HCT116 (cell line): Measurements from ENCODE around the gene PTPN2. TPM values are rescaled to one million over a fixed set of nuclear protein-coding genes. Genes with fewer than 3 reads are reported as not detected.

Source experiments
- ATAC-seq: fragments of 200-7000 bp; cut with Tn5 transposase; 2 replicates; pipeline ENCODE4 v1.9.1; 2020; ENCODE audit warnings: mild to moderate bottlenecking, moderate library complexity
- BruUV-seq: library from RNA; stranded (reverse); fragments of 400-500 nt; replicated peaks from 2 replicates; lab custom pipeline; 2021; lab: Mats Ljungman, UMichigan
- CTCF ChIA-PET: fragments of 300-600 bp; sonication (Branson Sonifier 250); formaldehyde crosslinking; loops from one replicate; lab custom pipeline; 2021; ENCODE audit warnings: antibody characterized with exemption; lab: Charles Lee
- POLR2A ChIA-PET: fragments of 300-600, 350-600 bp; sonication (Branson Sonifier 250); formaldehyde crosslinking; loops from one replicate; lab custom pipeline; 2021; ENCODE audit warnings: antibody characterized with exemption; lab: Charles Lee
- RAD21 ChIA-PET, 2 experiments: fragments of 300-600 bp; sonication (Branson Sonifier 250); formaldehyde crosslinking; loops; one replicate each; lab custom pipeline; 2023; ENCODE audit warnings: low total read pairs in 2 of 2; ENCODE audit not compliant: uncharacterized antibody in 2 of 2, unreplicated experiment in 2 of 2, low non-redundant PET in 1 of 2; lab: Charles Lee
- DNase-seq: peaks from one replicate; pipeline ENCODE4 v3.0.0-alpha.2; 2010; ENCODE audit warnings: low read depth, low spot score
- H2AFZ ChIP-seq: fragments of 200-600 bp; shearing (Covaris generic), sonication (generic); 2 replicates; pipeline ENCODE4 v1.6.1; 2017; ENCODE audit warnings: low read depth, mixed run types, mixed read lengths, antibody characterized with exemption, low read length; ENCODE audit not compliant: poor library complexity, severe bottlenecking
- H3K27ac ChIP-seq: 2 replicates; pipeline ENCODE4 v1.5.1; 2012; ENCODE audit warnings: low read depth, low read length
- H3K27me3 ChIP-seq: fragments of 200-600 bp; sonication (generic); 2 replicates; pipeline ENCODE4 v1.6.1; 2016; ENCODE audit warnings: mixed run types, low read length, mixed read lengths; ENCODE audit not compliant: insufficient read depth
- H3K36me3 ChIP-seq, 2 experiments: fragments of 200-500 bp in 1 of 2; fragments of 200-600 bp in 1 of 2; sonication (Bioruptor generic) in 1 of 2; sonication (generic) in 1 of 2; 2 replicates each; pipeline versions ENCODE4 v1.5.1 to v1.6.1; 2014 to 2016; ENCODE audit warnings: low read length in 2 of 2, inconsistent platforms in 1 of 2, mixed read lengths in 1 of 2, mixed run types in 1 of 2; ENCODE audit not compliant: insufficient read depth in 2 of 2, control insufficient read depth in 1 of 2
- H3K4me1 ChIP-seq, 2 experiments: fragments of 200-600 bp in 1 of 2; sonication (generic) in 1 of 2; 2 replicates each; pipeline versions ENCODE4 v1.5.1 to v1.6.1; 2012 to 2017; ENCODE audit warnings: low read length in 2 of 2, inconsistent platforms in 1 of 2, mild to moderate bottlenecking in 1 of 2, mixed read lengths in 1 of 2, mixed run types in 1 of 2, moderate library complexity in 1 of 2; ENCODE audit not compliant: insufficient read depth in 2 of 2, control insufficient read depth in 1 of 2
- H3K4me2 ChIP-seq: fragments of 200-600 bp; sonication (generic); 2 replicates; pipeline ENCODE4 v1.6.1; 2017; ENCODE audit warnings: mixed run types, low read length, mixed read lengths
- H3K4me3 ChIP-seq, 2 experiments: fragments of 200-600 bp in 1 of 2; sonication (generic) in 1 of 2; replicated peaks in 1 of 2; 2 replicates each; pipeline ENCODE4 v1.5.1; 2011 to 2016; ENCODE audit warnings: low read length in 2 of 2, control low read depth in 1 of 2, low read depth in 1 of 2, mild to moderate bottlenecking in 1 of 2, mixed read lengths in 1 of 2, mixed run types in 1 of 2
- H3K79me2 ChIP-seq: fragments of 200-600 bp; sonication (generic); 2 replicates; pipeline ENCODE4 v1.6.1; 2017; ENCODE audit warnings: mild to moderate bottlenecking, mixed run types, low read length, moderate library complexity, mixed read lengths; ENCODE audit not compliant: insufficient read depth
- H3K9ac ChIP-seq: fragments of 200-600 bp; sonication (generic); 2 replicates; pipeline ENCODE4 v1.6.1; 2016; ENCODE audit warnings: low read length, mixed read lengths
- H3K9me2 ChIP-seq: fragments of 200-600 bp; sonication (generic), shearing (Covaris generic); 2 replicates; pipeline ENCODE4 v1.6.1; 2017; ENCODE audit warnings: mixed run types, mild to moderate bottlenecking, moderate library complexity; ENCODE audit not compliant: insufficient read depth
- H3K9me3 ChIP-seq, 2 experiments: fragments of 200-500 bp in 1 of 2; fragments of 200-600 bp in 1 of 2; sonication (Bioruptor generic) in 1 of 2; sonication (generic) in 1 of 2; 2 replicates each; pipeline ENCODE4 v1.6.1; 2014 to 2017; ENCODE audit warnings: low read length in 2 of 2, mixed read lengths in 2 of 2, inconsistent platforms in 1 of 2, low read depth in 1 of 2, mild to moderate bottlenecking in 1 of 2, mixed run types in 1 of 2, moderate library complexity in 1 of 2; ENCODE audit not compliant: control insufficient read depth in 1 of 2, insufficient read depth in 1 of 2
- H4K20me1 ChIP-seq: fragments of 200-600 bp; sonication (generic), shearing (Covaris generic); 2 replicates; pipeline ENCODE4 v1.6.1; 2017; ENCODE audit warnings: mixed run types, mild to moderate bottlenecking, moderate library complexity; ENCODE audit not compliant: insufficient read depth
- CTCF ChIP-seq, 3 experiments: fragments of 200-600 bp in 1 of 3; sonication (generic) in 1 of 3; IDR thresholded peaks in 2 of 3; conservative IDR thresholded peaks in 1 of 3; 2 replicates each; pipeline ENCODE4 v1.5.1; 2012 to 2017; ENCODE audit warnings: low read depth in 2 of 3, low read length in 2 of 3, antibody characterized with exemption in 1 of 3, borderline replicate concordance in 1 of 3, control low read depth in 1 of 3, mild to moderate bottlenecking in 1 of 3, mixed read lengths in 1 of 3, mixed run types in 1 of 3, moderate library complexity in 1 of 3; ENCODE audit not compliant: insufficient read depth in 1 of 3
- ELF1 ChIP-seq: IDR thresholded peaks from 2 replicates; pipeline ENCODE4 v1.6.1; 2012; ENCODE audit warnings: low read depth, borderline replicate concordance
- MAX ChIP-seq: IDR thresholded peaks from 2 replicates; pipeline ENCODE4 v1.6.1; 2012
- POLR2A ChIP-seq: IDR thresholded peaks from 2 replicates; pipeline ENCODE4 v1.7.0; 2011; ENCODE audit warnings: borderline replicate concordance; ENCODE audit not compliant: insufficient read depth, insufficient read length; ENCODE audit errors: extremely low read depth
- REST ChIP-seq: IDR thresholded peaks from 2 replicates; pipeline ENCODE4 v1.6.1; 2012; ENCODE audit warnings: low read depth
- SP1 ChIP-seq: IDR thresholded peaks from 2 replicates; pipeline ENCODE4 v1.6.1; 2012; ENCODE audit warnings: low read depth
- SRF ChIP-seq: IDR thresholded peaks from 2 replicates; pipeline ENCODE4 v1.6.1; 2012; ENCODE audit warnings: low read depth
- ZNF274 ChIP-seq: fragments of 200-500 bp; sonication (Bioruptor generic); IDR thresholded peaks from 2 replicates; pipeline ENCODE4 v1.6.1; 2014; ENCODE audit warnings: mild to moderate bottlenecking, low read depth, low read length, inconsistent platforms
- intact Hi-C: fragments of 100-400 bp; cut with micrococcal nuclease; formaldehyde crosslinking; loops from 2 replicates; pipeline ENCODE4 v1.10.0; 2022
- total RNA-seq: library from RNA; stranded (reverse); gene quantifications from one replicate; pipeline ENCODE4 v1.2.1, GENCODE V29; 2021; ENCODE audit not compliant: unreplicated experiment
- TF ChIP-seq, protein P1 (sequence below): IDR thresholded peaks from 2 replicates; pipeline ENCODE4 v1.6.1; 2012

Gene PTPN2
- total RNA-seq, 1 experiment from 2014 or later = 50.3 TPM

DNA sequence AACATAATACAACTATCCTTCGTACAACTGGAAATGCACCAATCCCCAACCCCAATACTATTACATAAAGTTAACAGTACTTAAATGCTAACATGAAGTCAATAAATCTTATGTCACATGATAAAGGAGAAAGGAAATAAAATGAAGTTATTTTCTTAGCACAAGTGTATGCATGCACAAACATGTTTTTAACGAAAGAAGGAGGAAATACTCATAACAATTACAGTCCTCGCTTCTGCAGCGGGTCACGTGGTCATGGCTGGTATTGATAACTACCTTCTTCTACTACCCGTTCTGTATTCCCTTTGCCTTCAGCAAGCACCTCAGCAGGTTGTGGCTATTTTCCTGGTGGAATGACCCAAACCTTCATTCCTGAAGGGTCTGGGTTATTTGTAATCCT is 129.5 kb downstream of the PTPN2 start:
- intact Hi-C loops = no loop called here
- Histone ChIP-seq H4K20me1 (no peaks in the 10 kb centered on the region), H3K4me3 (no peak overlapping the region), H3K79me2 (no peaks in the 10 kb centered on the region), H3K27ac (no peak overlapping the region), H3K27me3 (no peaks in the 10 kb centered on the region), H3K9me2 (no peaks in the 10 kb centered on the region), H3K9ac (no peak overlapping the region), H3K36me3 (no peaks in the 10 kb centered on the region), H2AFZ (no peak overlapping the region), H3K4me2 (no peak overlapping the region), H3K4me1 (no peaks in the 10 kb centered on the region), H3K9me3 (no peaks in the 10 kb centered on the region)
- ChIA-PET RAD21 (no interaction called here), CTCF (no interaction called here), POLR2A (no interaction called here)
- ATAC-seq (no peak), DNase-seq (no peak)
- TF ChIP-seq ELF1 = no peak
- TF ChIP-seq SP1 = no peak
- no peak for TF ChIP-seq POLR2A
- no peak for TF ChIP-seq CTCF (IDR thresholded peaks at IDR 0.05 in 2 of 3, conservative IDR thresholded peaks at IDR 0.05 in 1 of 3; ENCODE audit: borderline replicate concordance in 1 of 3, insufficient read depth in 1 of 3, low read depth in 2 of 3, low read length in 2 of 3)
- no peak for TF ChIP-seq ZNF274
- TF ChIP-seq, protein P1, sequence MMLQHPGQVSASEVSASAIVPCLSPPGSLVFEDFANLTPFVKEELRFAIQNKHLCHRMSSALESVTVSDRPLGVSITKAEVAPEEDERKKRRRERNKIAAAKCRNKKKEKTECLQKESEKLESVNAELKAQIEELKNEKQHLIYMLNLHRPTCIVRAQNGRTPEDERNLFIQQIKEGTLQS = no peak
- no TSS peak for BruUV-seq

DNA sequence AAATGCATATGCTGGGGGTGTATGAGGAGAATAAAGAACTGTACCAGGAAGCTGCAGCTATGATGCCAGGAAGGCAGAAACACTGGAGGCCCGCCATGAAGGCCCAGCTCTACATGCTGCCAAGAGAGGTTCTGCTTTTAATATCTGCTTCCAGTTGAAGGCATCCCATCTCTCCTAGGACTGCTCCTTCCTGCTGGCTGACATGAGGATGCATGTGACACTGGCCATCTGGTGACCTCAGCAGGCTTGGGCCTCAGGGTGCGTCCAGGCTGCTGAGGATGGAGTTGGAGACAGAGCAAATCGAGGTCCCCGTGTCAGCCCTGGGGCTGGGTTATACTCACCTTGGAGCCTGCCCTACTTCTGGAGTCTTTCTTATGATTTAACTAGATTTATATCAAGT is 132.1 kb downstream of the PTPN2 start:
- no peak overlapping the region for H2AFZ ChIP-seq
- H3K79me2 ChIP-seq = no peaks in the 10 kb centered on the region
- BruUV-seq = no TSS peak
- no peaks in the 10 kb centered on the region for H3K27me3 ChIP-seq
- no peaks in the 10 kb centered on the region for H3K9me3 ChIP-seq
- no peaks in the 10 kb centered on the region for H4K20me1 ChIP-seq
- H3K36me3 ChIP-seq = no peaks in the 10 kb centered on the region
- H3K4me3 ChIP-seq = no peak overlapping the region
- TF ChIP-seq REST (no peak), MAX (no peak), SRF (no peak), ZNF274 (no peak)
- TF ChIP-seq, all 23 proteins: peak for 0
- DNase-seq (no peak), ATAC-seq (no peak)
- intact Hi-C loops = no loop called here
- no peak overlapping the region for H3K4me2 ChIP-seq
- no peak overlapping the region for H3K9ac ChIP-seq
- RAD21 ChIA-PET = no interaction called here
- POLR2A ChIA-PET = no interaction called here
- CTCF ChIA-PET = no interaction called here
- H3K27ac ChIP-seq = no peak overlapping the region; the same call in 1 of the 2 replicates
- H3K9me2 ChIP-seq = no peaks in the 10 kb centered on the region
- no peaks in the 10 kb centered on the region for H3K4me1 ChIP-seq
